NCI-H1436 (cell line): ENCODE results near the gene EHBP1L1.

ENCODE experiments used
- DNase-seq: peaks from one replicate; lab custom pipeline; 2025; lab: John Stamatoyannopoulos, UW

EHBP1L1 gene

GRCh38 chr11:65577756-65578109 is 1.9 kb downstream of the EHBP1L1 start:
- DNase-seq: no peak

GRCh38 chr11:65578134-65578533 is 2.3 kb downstream of the EHBP1L1 start:
- DNase-seq: no peak

GRCh38 chr11:65578667-65579066 is 2.8 kb downstream of the EHBP1L1 start:
- no peak for DNase-seq

- DNase-seq: no peak
Observed at GRCh38 chr11:65579291-65579690, 3.4 kb downstream of the EHBP1L1 start.

- no peak for DNase-seq
Observed at GRCh38 chr11:65580031-65580692, 4.3 kb downstream of the EHBP1L1 start.

- no peak for DNase-seq
Observed at GRCh38 chr11:65580756-65581155, 4.9 kb downstream of the EHBP1L1 start.

- DNase-seq: no peak
Observed at GRCh38 chr11:65581928-65582327, 6.1 kb downstream of the EHBP1L1 start.

- no peak for DNase-seq
Observed at GRCh38 chr11:65583589-65583988, 7.7 kb downstream of the EHBP1L1 start.

- no peak for DNase-seq
Observed at GRCh38 chr11:65584106-65584505, 8.3 kb downstream of the EHBP1L1 start.

GRCh38 chr11:65584723-65585171 is 8.9 kb downstream of the EHBP1L1 start:
- DNase-seq: no peak

GRCh38 chr11:65585396-65586246 is 9.8 kb downstream of the EHBP1L1 start:
- DNase-seq: no peak

- no peak for DNase-seq
Observed at GRCh38 chr11:65586247-65586630, 10.4 kb downstream of the EHBP1L1 start.

- DNase-seq: no peak
Observed at GRCh38 chr11:65586676-65587075, 10.8 kb downstream of the EHBP1L1 start.

GRCh38 chr11:65588199-65589054 is 12.6 kb downstream of the EHBP1L1 start:
- DNase-seq: no peak

GRCh38 chr11:65589444-65590239 is 13.8 kb downstream of the EHBP1L1 start:
- no peak for DNase-seq

- DNase-seq: no peak
Observed at GRCh38 chr11:65590240-65590738, 14.4 kb downstream of the EHBP1L1 start.

GRCh38 chr11:65591939-65592857 is 16.3 kb downstream of the EHBP1L1 start:
- DNase-seq: no peak

- no peak for DNase-seq
Observed at GRCh38 chr11:65592858-65593517, 17.1 kb downstream of the EHBP1L1 start.

GRCh38 chr11:65593518-65594414 is 17.9 kb downstream of the EHBP1L1 start:
- no peak for DNase-seq
